Panc1 (cell line): ENCODE results near the gene CCL13. TPM values are rescaled to one million over a fixed set of nuclear protein-coding genes. Genes with fewer than 3 reads are reported as not detected.
A peak's percentile ranks its signal among the peaks of the same experiment; 100 is the strongest.

Source experiments
- ATAC-seq: fragments of 200-7000 bp; cut with Tn5 transposase; 2 replicates; pipeline ENCODE4 v1.9.1; 2020; ENCODE audit warnings: mild to moderate bottlenecking, moderate library complexity
- BruUV-seq: library from RNA; stranded (reverse); fragments of 400-500 nt; replicated peaks from 2 replicates; lab custom pipeline; 2021; lab: Mats Ljungman, UMichigan
- CTCF ChIA-PET: fragments of 300-600 bp; sonication (Branson Sonifier 250); formaldehyde crosslinking; loops from one replicate; lab custom pipeline; 2022; ENCODE audit warnings: antibody characterized with exemption; lab: Charles Lee
- POLR2A ChIA-PET: fragments of 300-600 bp; sonication (Branson Sonifier 250); formaldehyde crosslinking; loops from one replicate; lab custom pipeline; 2022; ENCODE audit warnings: antibody characterized with exemption; lab: Charles Lee
- DNase-seq: peaks from one replicate; pipeline ENCODE4 v3.0.0-alpha.2; 2010; ENCODE audit warnings: low read depth, low spot score
- H3K27ac ChIP-seq: 2 replicates; pipeline ENCODE4 v1.5.1; 2011; ENCODE audit warnings: mild to moderate bottlenecking, low read length, inconsistent platforms
- H3K27me3 ChIP-seq: fragments of 200-500 bp; sonication (Bioruptor generic); 2 replicates; pipeline ENCODE4 v1.6.0; 2014; ENCODE audit warnings: low read length, inconsistent platforms; ENCODE audit not compliant: control insufficient read depth, insufficient read depth
- H3K36me3 ChIP-seq: fragments of 200-500 bp; sonication (Bioruptor generic); 2 replicates; pipeline ENCODE4 v1.5.1; 2014; ENCODE audit warnings: inconsistent platforms, mild to moderate bottlenecking, low read length, moderate library complexity; ENCODE audit not compliant: control insufficient read depth, insufficient read depth
- H3K4me1 ChIP-seq: 2 replicates; pipeline ENCODE4 v1.5.1; 2011; ENCODE audit warnings: inconsistent platforms, mild to moderate bottlenecking, low read length, moderate library complexity; ENCODE audit not compliant: control insufficient read depth, insufficient read depth
- H3K4me3 ChIP-seq, 2 experiments: 2 replicates each; pipeline ENCODE4 v1.5.1; 2011 to 2012; ENCODE audit warnings: low read depth in 2 of 2, low read length in 2 of 2, mild to moderate bottlenecking in 2 of 2, inconsistent platforms in 1 of 2, moderate library complexity in 1 of 2
- H3K9me3 ChIP-seq: fragments of 200-500 bp; sonication (Bioruptor generic); 2 replicates; pipeline ENCODE4 v1.5.1; 2014; ENCODE audit warnings: low read depth, mild to moderate bottlenecking, inconsistent platforms, low read length, moderate library complexity; ENCODE audit not compliant: control insufficient read depth, insufficient read depth
- CTCF ChIP-seq: fragments of 450-650 bp; IDR thresholded peaks from 2 replicates; pipeline ENCODE4 v1.5.1; 2017; ENCODE audit warnings: mild to moderate bottlenecking
- POLR2AphosphoS5 ChIP-seq: IDR thresholded peaks from 2 replicates; pipeline ENCODE4 v1.6.1; 2012; ENCODE audit warnings: mild to moderate bottlenecking, low read depth, low read length, moderate library complexity
- REST ChIP-seq, 2 experiments: IDR thresholded peaks; 2 replicates each; pipeline ENCODE4 v1.6.1; 2011 to 2012; ENCODE audit warnings: low read depth in 2 of 2, control low read depth in 1 of 2, low read length in 1 of 2, mild to moderate bottlenecking in 1 of 2, moderate library complexity in 1 of 2; ENCODE audit not compliant: insufficient read depth in 1 of 2
- SIN3A ChIP-seq: IDR thresholded peaks from 2 replicates; pipeline ENCODE4 v1.6.1; 2012; ENCODE audit warnings: low read depth, mild to moderate bottlenecking, low read length, moderate library complexity, borderline replicate concordance; ENCODE audit not compliant: insufficient read depth
- in situ Hi-C: cut with HindIII; loops from 2 replicates; pipeline ENCODE4 v1.10.0; 2016; ENCODE audit warnings: low sequenced_read_pairs, low pct_unique_long_range_greater_than_20kb
- intact Hi-C: fragments of 100-400 bp; cut with micrococcal nuclease; formaldehyde crosslinking; loops from one replicate; pipeline ENCODE4 v1.10.0; 2022; ENCODE audit not compliant: unreplicated experiment
- total RNA-seq: library from RNA; stranded (reverse); gene quantifications from one replicate; pipeline ENCODE4 v1.2.1, GENCODE V29; 2021; ENCODE audit not compliant: unreplicated experiment

The CCL13 gene
- total RNA-seq, 1 experiment from 2014 or later, result not detected

- in situ Hi-C loops, result no loop called here
- intact Hi-C loops, result loop anchor here (10.0 kb wide), 1 partner anchor 595 kb away; no protein-coding TSS in a partner anchor
- H3K9me3 ChIP-seq, result no peaks in the 10 kb centered on the region
- ChIA-PET CTCF (no interaction called here), POLR2A (no interaction called here)
- TF ChIP-seq REST (IDR thresholded peaks at IDR 0.05; ENCODE audit: insufficient read depth in 1 of 2, low read depth in 2 of 2, low read length in 1 of 2), result no peak
- TF ChIP-seq CTCF, result no peak
- ATAC-seq (no peak), DNase-seq (no peak)
- H3K4me1 ChIP-seq, result no peaks in the 10 kb centered on the region
- H3K27me3 ChIP-seq, result no peaks in the 10 kb centered on the region
- no TSS peak for BruUV-seq
- no peak overlapping the region for H3K4me3 ChIP-seq
- no peaks in the 10 kb centered on the region for H3K36me3 ChIP-seq
- H3K27ac ChIP-seq, result no peak overlapping the region
Observed at GRCh38 chr17:34369571-34369970, 13.3 kb downstream of the CCL13 start.

- Histone ChIP-seq H3K27ac (peak overlapping the region; percentile 7; the same call in 1 of the 2 replicates), H3K27me3 (no peaks in the 10 kb centered on the region), H3K9me3 (no peaks in the 10 kb centered on the region), H3K4me1 (no peaks in the 10 kb centered on the region), H3K4me3 (no peak overlapping the region), H3K36me3 (no peaks in the 10 kb centered on the region)
- no TSS peak for BruUV-seq
- TF ChIP-seq CTCF (no peak), SIN3A (no peak), POLR2AphosphoS5 (no peak), REST (IDR thresholded peaks at IDR 0.05; ENCODE audit: insufficient read depth in 1 of 2, low read depth in 2 of 2, low read length in 1 of 2) (no peak)
- intact Hi-C loops, result no loop called here
- DNase-seq, result no peak
- in situ Hi-C loops, result no loop called here
- ChIA-PET POLR2A (no interaction called here), CTCF (no interaction called here)
- ATAC-seq, result no peak
Observed at GRCh38 chr17:34370376-34370996, 14.2 kb downstream of the CCL13 start.
